Measurements from ENCODE around the gene TOX3. TPM values are rescaled to one million over a fixed set of nuclear protein-coding genes. Genes with fewer than 3 reads are reported as not detected.
A peak's percentile ranks its signal among the peaks of the same experiment; 100 is the strongest.

TOX3 gene
- polyA plus RNA-seq, 1 donor = 10.9 TPM

DNA sequence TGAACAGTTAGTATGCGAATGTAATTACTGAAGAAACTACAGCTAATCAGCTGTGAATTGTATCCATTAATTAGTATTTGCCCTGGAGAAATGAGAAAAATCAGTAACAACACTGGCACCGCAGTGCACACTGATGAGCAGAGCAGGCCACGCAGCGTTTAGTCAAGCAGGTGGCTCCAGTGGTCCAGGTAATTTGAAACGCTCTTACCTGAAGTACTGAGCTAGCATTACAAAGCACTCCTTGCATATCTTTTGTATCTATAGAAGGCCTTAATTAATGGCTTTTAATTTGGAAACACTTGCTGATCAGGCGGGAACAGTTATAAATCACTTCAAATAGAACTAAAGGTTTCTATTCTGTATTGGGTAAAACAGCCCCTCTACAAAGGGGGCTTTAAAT is 76.4 kb downstream of the TOX3 start:
- Histone ChIP-seq H3K36me3 (ENCODE audit: control insufficient read depth, insufficient read depth, low read length) (no peaks in the 10 kb centered on the region), H3K4me3 (ENCODE audit: low read length) (no peak overlapping the region), H3K4me1 (ENCODE audit: control insufficient read depth, insufficient read depth, low read length) (no peaks in the 10 kb centered on the region), H3K9me3 (ENCODE audit: control insufficient read depth, low read depth, low read length) (no peaks in the 10 kb centered on the region), H3K27me3 (ENCODE audit: control insufficient read depth, insufficient read depth, low read length) (no peaks in the 10 kb centered on the region), H3K27ac (ENCODE audit: low read length) (no peak overlapping the region)
- no CpG with 5 or more reads among the region's 6 CpGs for WGBS (ENCODE audit: insufficient coverage, low lambda C conversion rate)
- DNase-seq = no peak

DNA sequence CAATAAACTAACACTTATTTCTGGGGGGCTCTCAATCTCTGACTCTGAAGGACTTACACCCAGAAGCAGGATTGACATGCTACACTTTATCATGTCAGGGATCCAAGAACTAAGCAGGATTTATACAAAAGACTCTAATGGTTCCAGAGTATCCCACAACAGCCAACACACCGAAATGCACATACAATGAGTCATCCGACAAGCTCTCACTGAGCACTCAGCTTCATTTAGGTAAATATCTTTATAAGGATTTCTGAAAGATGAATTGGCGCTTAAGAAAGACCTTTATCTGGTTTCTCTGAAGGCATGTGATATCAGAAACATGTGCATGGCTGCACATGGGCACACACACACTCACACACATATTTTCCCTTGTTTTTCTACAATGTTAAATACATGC is 77.2 kb downstream of the TOX3 start:
- no peaks in the 10 kb centered on the region for H3K9me3 ChIP-seq (ENCODE audit: control insufficient read depth, low read depth, low read length)
- no peak for DNase-seq
- H3K27me3 ChIP-seq (ENCODE audit: control insufficient read depth, insufficient read depth, low read length) = no peaks in the 10 kb centered on the region
- no peaks in the 10 kb centered on the region for H3K36me3 ChIP-seq (ENCODE audit: control insufficient read depth, insufficient read depth, low read length)
- no peak overlapping the region for H3K27ac ChIP-seq (ENCODE audit: low read length)
- no CpG with 5 or more reads among the region's 3 CpGs for WGBS (ENCODE audit: insufficient coverage, low lambda C conversion rate)
- H3K4me1 ChIP-seq (ENCODE audit: control insufficient read depth, insufficient read depth, low read length) = no peaks in the 10 kb centered on the region
- no peak overlapping the region for H3K4me3 ChIP-seq (ENCODE audit: low read length)

DNA sequence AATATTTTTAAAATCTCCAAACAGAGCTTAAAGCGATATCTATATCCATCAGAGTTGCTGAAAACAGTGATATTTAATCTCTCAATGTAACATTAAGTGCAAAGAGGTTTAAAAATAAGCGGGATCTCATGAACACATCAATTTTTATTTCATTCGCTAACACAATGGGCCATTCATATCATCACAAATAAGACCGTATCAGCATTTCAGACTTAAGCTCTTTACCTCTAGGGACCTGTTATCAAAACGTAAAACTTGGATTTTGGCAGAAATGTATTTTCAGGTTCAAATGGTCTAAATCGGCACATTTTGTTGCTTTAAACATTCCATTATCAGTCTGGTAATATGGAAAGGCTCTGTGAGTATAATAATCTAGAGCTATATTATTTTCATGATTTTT is 77.9 kb downstream of the TOX3 start:
- no peaks in the 10 kb centered on the region for H3K4me1 ChIP-seq (ENCODE audit: control insufficient read depth, insufficient read depth, low read length)
- no peak overlapping the region for H3K27ac ChIP-seq (ENCODE audit: low read length)
- no peaks in the 10 kb centered on the region for H3K27me3 ChIP-seq (ENCODE audit: control insufficient read depth, insufficient read depth, low read length)
- H3K4me3 ChIP-seq (ENCODE audit: low read length) = no peak overlapping the region
- no peaks in the 10 kb centered on the region for H3K9me3 ChIP-seq (ENCODE audit: control insufficient read depth, low read depth, low read length)
- no peaks in the 10 kb centered on the region for H3K36me3 ChIP-seq (ENCODE audit: control insufficient read depth, insufficient read depth, low read length)
- no peak for DNase-seq
- 100% methylated on average over 1 of the region's 6 CpGs for WGBS (ENCODE audit: insufficient coverage, low lambda C conversion rate)

DNA sequence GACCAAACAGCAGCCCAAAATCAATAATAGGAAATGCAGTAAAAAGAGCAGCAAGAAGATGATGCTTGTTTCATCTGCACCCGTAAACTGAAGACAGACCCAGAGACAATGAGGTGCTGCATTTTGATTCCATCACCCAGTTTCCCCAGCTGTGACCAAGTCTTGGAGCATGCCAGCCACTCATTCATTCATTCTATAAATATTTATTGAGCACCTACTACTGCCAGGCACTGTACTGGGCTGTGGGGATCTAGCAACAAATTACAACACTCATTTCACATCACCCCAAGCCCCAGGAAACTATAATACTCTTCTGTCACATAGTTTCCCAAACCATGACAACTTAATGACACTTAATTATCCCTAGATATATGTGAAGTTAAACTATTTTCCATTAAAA is 79.2 kb downstream of the TOX3 start:
- H3K9me3 ChIP-seq (ENCODE audit: control insufficient read depth, low read depth, low read length) = no peaks in the 10 kb centered on the region
- H3K27ac ChIP-seq (ENCODE audit: low read length) = no peak overlapping the region
- H3K4me3 ChIP-seq (ENCODE audit: low read length) = no peak overlapping the region
- no CpG with 5 or more reads among the region's 1 CpG for WGBS (ENCODE audit: insufficient coverage, low lambda C conversion rate)
- no peaks in the 10 kb centered on the region for H3K27me3 ChIP-seq (ENCODE audit: control insufficient read depth, insufficient read depth, low read length)
- DNase-seq = no peak
- H3K36me3 ChIP-seq (ENCODE audit: control insufficient read depth, insufficient read depth, low read length) = peaks cover 3% of the 10 kb centered on the region
- H3K4me1 ChIP-seq (ENCODE audit: control insufficient read depth, insufficient read depth, low read length) = no peaks in the 10 kb centered on the region

DNA sequence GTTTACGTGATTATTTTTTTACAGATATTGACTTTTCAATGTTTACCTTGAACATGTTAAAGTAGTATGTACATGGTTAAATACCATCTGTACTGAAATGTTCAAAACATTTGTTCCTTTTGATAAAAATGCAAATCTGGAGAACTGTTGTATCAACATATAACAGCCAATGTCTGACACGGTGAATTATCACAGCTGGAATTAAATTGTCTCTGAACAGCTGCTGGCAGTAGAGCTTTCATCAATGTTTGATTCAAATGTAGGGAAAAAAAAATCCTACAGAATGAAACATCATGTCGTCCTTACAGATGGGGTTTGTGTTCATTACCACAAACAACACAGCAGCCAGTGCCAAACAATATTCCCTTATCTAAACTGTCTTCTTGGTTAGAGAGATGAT is 79.9 kb downstream of the TOX3 start:
- H3K4me3 ChIP-seq (ENCODE audit: low read length) = no peak overlapping the region
- no peak overlapping the region for H3K27ac ChIP-seq (ENCODE audit: low read length)
- 52% methylated on average over 3 of the region's 3 CpGs for WGBS (ENCODE audit: insufficient coverage, low lambda C conversion rate)
- peaks cover 3% of the 10 kb centered on the region for H3K36me3 ChIP-seq (ENCODE audit: control insufficient read depth, insufficient read depth, low read length)
- no peaks in the 10 kb centered on the region for H3K27me3 ChIP-seq (ENCODE audit: control insufficient read depth, insufficient read depth, low read length)
- no peak for DNase-seq
- H3K9me3 ChIP-seq (ENCODE audit: control insufficient read depth, low read depth, low read length) = no peaks in the 10 kb centered on the region
- no peaks in the 10 kb centered on the region for H3K4me1 ChIP-seq (ENCODE audit: control insufficient read depth, insufficient read depth, low read length)

DNA sequence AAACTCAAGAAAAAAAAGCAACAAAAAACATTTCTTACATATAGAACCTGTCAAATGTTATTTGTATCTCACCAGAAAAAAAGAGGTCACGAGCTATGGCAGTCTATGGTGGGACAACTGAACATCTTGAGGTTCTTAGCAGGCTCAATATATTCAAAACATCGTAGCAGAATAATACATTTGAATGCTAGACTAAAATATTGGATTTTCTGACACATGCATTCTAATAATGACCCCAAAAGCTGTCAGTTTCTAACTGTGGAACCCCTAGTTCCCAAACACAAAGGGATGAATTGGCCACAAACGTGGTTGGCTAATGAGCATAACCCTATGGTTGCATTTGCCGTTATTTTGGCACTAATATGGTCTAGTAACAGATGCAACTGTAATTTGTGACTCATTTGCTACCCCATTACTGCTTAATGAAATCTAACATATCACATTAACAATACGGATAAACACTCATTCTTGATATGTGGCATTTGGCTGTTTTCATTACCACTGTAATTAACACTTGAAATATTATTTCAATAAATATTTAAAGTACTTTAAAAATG is 81.2 kb downstream of the TOX3 start:
- Histone ChIP-seq H3K4me3 (ENCODE audit: low read length) (no peak overlapping the region), H3K4me1 (ENCODE audit: control insufficient read depth, insufficient read depth, low read length) (no peaks in the 10 kb centered on the region), H3K27me3 (ENCODE audit: control insufficient read depth, insufficient read depth, low read length) (no peaks in the 10 kb centered on the region), H3K36me3 (ENCODE audit: control insufficient read depth, insufficient read depth, low read length) (peaks cover 3% of the 10 kb centered on the region), H3K9me3 (ENCODE audit: control insufficient read depth, low read depth, low read length) (no peaks in the 10 kb centered on the region), H3K27ac (ENCODE audit: low read length) (no peak overlapping the region)
- WGBS (ENCODE audit: insufficient coverage, low lambda C conversion rate) = 80% methylated on average over 1 of the region's 5 CpGs
- DNase-seq = no peak

DNA sequence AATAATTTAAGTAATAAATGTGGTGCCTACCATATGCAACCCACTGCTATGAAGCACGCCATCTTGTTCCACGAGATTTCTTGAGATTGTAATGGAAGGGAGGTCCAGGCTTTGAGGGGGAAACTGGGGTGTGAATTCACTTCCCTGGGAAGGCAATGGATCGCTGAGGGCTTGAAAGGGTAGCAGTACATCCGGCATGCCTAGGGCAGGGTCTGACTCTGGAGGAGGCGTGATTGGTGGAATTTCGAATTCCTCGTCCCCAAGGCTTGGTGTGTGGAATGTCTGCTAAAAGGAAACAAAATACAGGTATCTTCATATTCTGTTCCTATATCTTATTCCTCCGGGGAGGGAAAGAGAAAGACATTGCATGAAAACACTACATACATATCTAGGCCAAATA is 83.0 kb downstream of the TOX3 start:
- H3K27ac ChIP-seq (ENCODE audit: low read length) = no peak overlapping the region
- no peak for DNase-seq
- 91% methylated on average over 4 of the region's 8 CpGs for WGBS (ENCODE audit: insufficient coverage, low lambda C conversion rate)
- H3K36me3 ChIP-seq (ENCODE audit: control insufficient read depth, insufficient read depth, low read length) = peaks cover 3% of the 10 kb centered on the region
- no peak overlapping the region for H3K4me3 ChIP-seq (ENCODE audit: low read length)
- H3K4me1 ChIP-seq (ENCODE audit: control insufficient read depth, insufficient read depth, low read length) = no peaks in the 10 kb centered on the region
- no peaks in the 10 kb centered on the region for H3K9me3 ChIP-seq (ENCODE audit: control insufficient read depth, low read depth, low read length)
- no peaks in the 10 kb centered on the region for H3K27me3 ChIP-seq (ENCODE audit: control insufficient read depth, insufficient read depth, low read length)

DNA sequence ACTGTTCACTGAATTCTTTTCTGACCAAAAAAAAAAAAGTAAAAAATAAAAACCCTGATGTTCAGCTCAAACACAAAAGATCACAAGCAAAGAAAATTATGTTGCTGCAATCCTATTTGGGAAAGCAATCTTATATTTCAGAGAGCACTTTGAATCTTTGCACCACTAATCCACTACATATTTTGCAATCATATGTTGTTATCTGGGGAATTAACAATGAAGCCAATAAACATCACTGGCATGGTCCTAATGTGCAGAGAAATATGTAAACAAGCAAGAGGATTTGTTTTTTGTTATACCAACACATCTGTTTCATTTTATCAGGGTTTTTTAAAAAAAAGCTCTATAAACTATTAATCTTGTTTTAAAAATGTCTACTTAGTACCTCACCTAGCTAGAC is 84.1 kb downstream of the TOX3 start:
- no peak overlapping the region for H3K4me3 ChIP-seq (ENCODE audit: low read length)
- H3K27me3 ChIP-seq (ENCODE audit: control insufficient read depth, insufficient read depth, low read length) = no peaks in the 10 kb centered on the region
- peaks cover 5% of the 10 kb centered on the region for H3K36me3 ChIP-seq (ENCODE audit: control insufficient read depth, insufficient read depth, low read length)
- H3K9me3 ChIP-seq (ENCODE audit: control insufficient read depth, low read depth, low read length) = no peaks in the 10 kb centered on the region
- no peak overlapping the region for H3K27ac ChIP-seq (ENCODE audit: low read length)
- H3K4me1 ChIP-seq (ENCODE audit: control insufficient read depth, insufficient read depth, low read length) = no peaks in the 10 kb centered on the region
- no peak for DNase-seq

DNA sequence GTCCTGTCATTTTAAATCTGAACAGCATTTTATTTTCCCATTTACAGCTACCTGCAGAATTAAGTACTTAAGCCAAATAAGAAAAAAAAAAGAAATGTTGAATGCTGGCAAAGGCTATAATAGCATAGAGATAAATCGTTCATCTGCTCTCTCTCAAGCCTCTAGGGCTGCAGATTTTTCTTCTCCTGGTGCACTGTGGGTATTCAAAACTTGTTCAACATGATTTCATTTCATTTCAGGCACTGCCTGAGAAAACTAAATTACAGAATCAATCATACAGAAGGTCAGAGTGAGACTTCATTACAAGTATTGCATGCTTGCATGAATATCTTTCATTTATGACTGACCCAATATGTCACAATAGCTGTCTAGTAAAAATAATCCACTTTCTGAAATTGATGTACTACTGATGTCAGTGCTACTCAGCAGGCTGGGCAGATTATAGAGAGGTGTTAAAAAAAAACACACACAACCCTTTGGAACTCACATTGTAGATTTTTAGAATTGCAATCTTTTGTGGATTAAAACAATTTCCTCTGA is 86.2 kb downstream of the TOX3 start:
- Histone ChIP-seq H3K27ac (ENCODE audit: low read length) (no peak overlapping the region), H3K4me3 (ENCODE audit: low read length) (no peak overlapping the region), H3K36me3 (ENCODE audit: control insufficient read depth, insufficient read depth, low read length) (peaks cover 5% of the 10 kb centered on the region), H3K27me3 (ENCODE audit: control insufficient read depth, insufficient read depth, low read length) (no peaks in the 10 kb centered on the region), H3K4me1 (ENCODE audit: control insufficient read depth, insufficient read depth, low read length) (no peaks in the 10 kb centered on the region), H3K9me3 (ENCODE audit: control insufficient read depth, low read depth, low read length) (no peaks in the 10 kb centered on the region)
- no peak for DNase-seq
- no CpG with 5 or more reads among the region's 1 CpG for WGBS (ENCODE audit: insufficient coverage, low lambda C conversion rate)

DNA sequence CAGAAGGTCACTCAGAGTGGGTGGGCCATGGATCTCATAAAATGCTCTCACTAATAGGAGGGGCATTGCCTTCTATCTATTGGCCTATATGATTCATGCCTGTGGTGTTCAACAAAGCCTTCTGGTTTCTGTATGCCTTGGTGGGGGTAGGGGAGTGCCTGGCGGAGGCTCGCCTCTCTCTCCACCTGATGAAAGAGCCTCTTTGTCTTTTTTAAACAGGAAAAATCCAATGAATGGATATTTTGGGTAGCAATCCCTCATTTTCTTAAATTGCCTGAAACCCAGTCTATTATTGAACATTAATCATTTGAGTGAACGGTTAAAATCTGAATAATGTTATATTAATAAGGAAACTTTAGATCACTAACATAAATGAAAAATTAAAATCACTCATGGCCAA is 90.6 kb downstream of the TOX3 start:
- Histone ChIP-seq H3K27me3 (ENCODE audit: control insufficient read depth, insufficient read depth, low read length) (no peaks in the 10 kb centered on the region), H3K4me1 (ENCODE audit: control insufficient read depth, insufficient read depth, low read length) (no peaks in the 10 kb centered on the region), H3K27ac (ENCODE audit: low read length) (no peak overlapping the region), H3K4me3 (ENCODE audit: low read length) (no peak overlapping the region), H3K9me3 (ENCODE audit: control insufficient read depth, low read depth, low read length) (peaks cover 4% of the 10 kb centered on the region), H3K36me3 (ENCODE audit: control insufficient read depth, insufficient read depth, low read length) (peaks cover 2% of the 10 kb centered on the region)
- 83% methylated on average over 1 of the region's 3 CpGs for WGBS (ENCODE audit: insufficient coverage, low lambda C conversion rate)
- peak in 1 of 2 donors; percentile 16 for DNase-seq

DNA sequence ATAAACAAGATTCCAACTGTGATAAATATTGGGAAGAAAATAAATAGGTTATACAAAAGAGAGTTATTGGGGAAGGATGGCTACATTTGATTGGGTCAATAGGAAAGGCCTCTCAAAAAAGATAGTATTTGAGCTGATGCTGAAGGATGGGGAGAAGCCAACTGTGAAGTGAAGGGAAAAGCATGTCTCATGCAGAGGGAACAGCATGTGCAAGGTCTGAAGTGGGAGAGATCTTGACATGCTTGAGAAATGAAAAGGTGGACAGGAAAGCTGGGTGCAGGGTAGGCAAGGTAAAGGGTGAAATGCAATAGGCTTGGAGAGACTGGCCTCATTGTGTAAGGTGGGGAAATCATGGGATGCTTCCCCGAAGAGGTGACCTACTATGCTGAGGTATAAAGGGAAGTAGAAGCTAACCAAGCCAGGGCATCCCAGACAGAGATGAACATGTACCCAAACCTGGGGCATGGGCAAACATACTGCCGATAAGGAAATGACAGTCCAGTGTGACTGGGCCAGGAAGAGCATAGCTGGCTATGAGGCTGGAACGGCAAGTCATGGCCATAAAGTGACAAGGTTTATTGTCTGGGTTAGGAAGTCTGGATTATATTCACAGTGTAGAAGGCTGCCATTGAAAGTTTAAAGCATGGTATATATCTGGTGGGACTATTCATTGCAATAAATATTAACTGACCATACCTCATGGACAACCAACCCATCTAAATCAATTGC is 91.2 kb downstream of the TOX3 start:
- Histone ChIP-seq H3K36me3 (ENCODE audit: control insufficient read depth, insufficient read depth, low read length) (peaks cover 2% of the 10 kb centered on the region), H3K27me3 (ENCODE audit: control insufficient read depth, insufficient read depth, low read length) (no peaks in the 10 kb centered on the region), H3K4me3 (ENCODE audit: low read length) (no peak overlapping the region), H3K27ac (ENCODE audit: low read length) (no peak overlapping the region), H3K9me3 (ENCODE audit: control insufficient read depth, low read depth, low read length) (peaks cover 4% of the 10 kb centered on the region), H3K4me1 (ENCODE audit: control insufficient read depth, insufficient read depth, low read length) (no peaks in the 10 kb centered on the region)
- WGBS (ENCODE audit: insufficient coverage, low lambda C conversion rate) = no CpG with 5 or more reads among the region's 3 CpGs
- DNase-seq = no peak

Data from large intestine (tissue), 3 donors.